Testis (tissue), 3 donors: ENCODE results near the gene MS4A10. TPM values are rescaled to one million over a fixed set of nuclear protein-coding genes. Genes with fewer than 3 reads are reported as not detected.

Experiments used
- DNase-seq: peaks from one replicate; pipeline ENCODE4 v3.0.0-alpha.2; 2019
- H3K27ac ChIP-seq, 2 donors: fragments of 200-600 bp; sonication (generic); one replicate each; pipeline ENCODE4 v1.5.1; 2019
- H3K27me3 ChIP-seq: fragments of 200-600 bp; sonication (generic); one replicate; pipeline ENCODE4 v1.5.1; 2019
- H3K36me3 ChIP-seq: fragments of 200-600 bp; sonication (generic); one replicate; pipeline ENCODE4 v1.5.1; 2017; ENCODE audit warnings: low read depth; ENCODE audit errors: missing control alignments
- H3K4me1 ChIP-seq: fragments of 200-600 bp; sonication (generic); one replicate; pipeline ENCODE4 v1.5.1; 2019
- H3K4me3 ChIP-seq, 2 donors: fragments of 200-600 bp; sonication (generic); one replicate each; pipeline ENCODE4 v1.5.1; 2017 to 2019
- H3K9me3 ChIP-seq: fragments of 200-600 bp; sonication (generic); one replicate; pipeline ENCODE4 v1.5.1; 2017
- POLR2A ChIP-seq: fragments of 450-650 bp; IDR thresholded peaks from one replicate; pipeline ENCODE4 v1.6.1; 2017; ENCODE audit warnings: antibody characterized with exemption, mild to moderate bottlenecking, moderate library complexity
- WGBS, 2 donors: methylation state at CpG; one replicate each; pipeline ENCODE4 v1.1.5; 2018; 5-methylcytosine and 5-hydroxymethylcytosine counted together
- intact Hi-C: fragments of 100-400 bp; cut with DNase I; formaldehyde crosslinking; loops from one replicate; pipeline ENCODE4 v1.15.1; 2023; ENCODE audit warnings: low total_unique reads
- polyA plus RNA-seq: library from polyadenylated mRNA; stranded (reverse); fragments of 350-450 nt; fragmentation: Illumina TruSeq; extraction: RNeasy Lipid Tissue Mini Kit (QIAGEN cat#74804); gene quantifications from one replicate; pipeline ENCODE4 v1.2.3, GENCODE V29; 2014; ENCODE audit warnings: low read depth, low replicate concordance; ENCODE audit not compliant: insufficient read depth
- total RNA-seq, 2 donors: library from RNA; depleted of rRNA; stranded (reverse); fragments of >200 nt; gene quantifications; one replicate each; pipeline ENCODE4 v1.2.3, GENCODE V29; 2016
- TF ChIP-seq, protein P1 (sequence below), 3 experiments: fragments of 450-650 bp in 2 of 3; fragments of 200-600 bp in 1 of 3; sonication (generic) in 1 of 3; IDR thresholded peaks; one replicate each; pipeline ENCODE4 v1.5.1; 2016 to 2019; ENCODE audit warnings: antibody characterized with exemption in 3 of 3, mild to moderate bottlenecking in 2 of 3, moderate library complexity in 1 of 3

MS4A10 gene
- total and polyA plus RNA-seq, 3 donors from 2014 or later, result 0.25 TPM; not detected in 2

DNA sequence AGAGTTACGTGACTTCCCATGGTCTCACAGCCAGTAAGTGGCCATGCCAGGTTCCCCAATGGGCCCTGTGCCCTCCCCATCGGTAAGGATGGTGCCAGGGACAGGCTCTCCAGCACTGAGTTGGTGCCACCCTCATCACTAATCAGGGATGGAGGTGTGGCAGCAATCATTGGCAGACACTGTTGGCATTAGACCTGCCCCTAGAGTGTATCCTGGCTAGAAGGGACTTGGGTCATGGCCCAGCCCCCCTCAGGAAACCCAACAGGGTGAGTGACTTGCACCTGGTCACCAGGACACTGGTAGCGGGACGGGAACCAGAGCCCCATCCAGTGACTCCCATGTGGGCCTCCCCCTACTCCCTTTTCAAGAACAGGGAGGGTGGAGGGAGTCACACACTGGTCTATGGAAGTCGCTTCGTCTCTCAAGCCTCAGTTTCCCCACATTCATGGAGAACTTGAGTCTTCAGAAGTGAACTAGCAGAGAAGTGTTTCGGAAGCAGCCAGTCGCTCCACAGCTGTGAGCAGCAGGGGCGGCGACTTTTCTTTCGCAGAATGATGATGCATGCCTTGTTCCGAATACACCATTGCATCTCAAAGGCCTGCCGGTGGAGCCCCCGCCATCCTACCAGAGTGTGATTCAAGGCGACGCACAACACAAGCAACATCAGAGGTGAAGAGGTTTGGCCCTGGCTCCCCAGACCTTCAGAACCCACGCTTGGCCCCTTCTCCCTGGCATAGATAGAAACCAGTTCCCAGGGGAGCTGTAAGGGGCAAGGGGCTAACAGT lies 12.9 kb downstream of the MS4A10 start:
- intact Hi-C loops, result no loop called here
- no peak for DNase-seq
- WGBS, 2 donors, result 84 to 89% methylated on average over 14 to 17 of the region's 17 CpGs

DNA sequence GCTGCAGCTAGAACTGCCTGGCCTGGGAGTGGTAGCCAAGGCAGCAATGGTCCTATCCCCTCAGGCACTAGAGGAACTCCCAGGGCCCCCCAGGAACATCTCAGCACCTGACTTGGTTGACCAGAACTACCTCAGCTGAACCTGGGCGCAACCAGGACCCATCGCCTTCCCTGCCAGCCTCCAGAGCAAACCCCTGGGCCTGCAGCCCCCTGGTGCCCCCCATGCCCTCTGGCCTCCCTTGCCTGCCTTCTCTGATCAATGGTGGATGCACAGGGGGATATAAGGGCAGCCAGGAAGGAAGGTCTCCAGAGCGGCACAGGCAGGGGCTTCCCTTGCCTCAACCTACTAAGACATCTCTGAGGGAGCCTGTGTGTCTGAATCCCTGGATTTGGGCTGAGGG lies 13.5 kb downstream of the MS4A10 start:
- no peak overlapping the region for H3K27ac ChIP-seq
- H3K9me3 ChIP-seq, result no peaks in the 10 kb centered on the region
- 83 to 98% methylated on average over 3 of the region's 3 CpGs for WGBS, 2 donors
- H3K27me3 ChIP-seq, result no peaks in the 10 kb centered on the region
- H3K4me1 ChIP-seq, result no peaks in the 10 kb centered on the region
- no peak for DNase-seq
- H3K4me3 ChIP-seq, result no peak overlapping the region
- TF ChIP-seq, protein P1, sequence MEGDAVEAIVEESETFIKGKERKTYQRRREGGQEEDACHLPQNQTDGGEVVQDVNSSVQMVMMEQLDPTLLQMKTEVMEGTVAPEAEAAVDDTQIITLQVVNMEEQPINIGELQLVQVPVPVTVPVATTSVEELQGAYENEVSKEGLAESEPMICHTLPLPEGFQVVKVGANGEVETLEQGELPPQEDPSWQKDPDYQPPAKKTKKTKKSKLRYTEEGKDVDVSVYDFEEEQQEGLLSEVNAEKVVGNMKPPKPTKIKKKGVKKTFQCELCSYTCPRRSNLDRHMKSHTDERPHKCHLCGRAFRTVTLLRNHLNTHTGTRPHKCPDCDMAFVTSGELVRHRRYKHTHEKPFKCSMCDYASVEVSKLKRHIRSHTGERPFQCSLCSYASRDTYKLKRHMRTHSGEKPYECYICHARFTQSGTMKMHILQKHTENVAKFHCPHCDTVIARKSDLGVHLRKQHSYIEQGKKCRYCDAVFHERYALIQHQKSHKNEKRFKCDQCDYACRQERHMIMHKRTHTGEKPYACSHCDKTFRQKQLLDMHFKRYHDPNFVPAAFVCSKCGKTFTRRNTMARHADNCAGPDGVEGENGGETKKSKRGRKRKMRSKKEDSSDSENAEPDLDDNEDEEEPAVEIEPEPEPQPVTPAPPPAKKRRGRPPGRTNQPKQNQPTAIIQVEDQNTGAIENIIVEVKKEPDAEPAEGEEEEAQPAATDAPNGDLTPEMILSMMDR (IDR thresholded peaks at IDR 0.05), result no peak
- TF ChIP-seq POLR2A, result no peak
- intact Hi-C loops, result no loop called here
- H3K36me3 ChIP-seq, result no peaks in the 10 kb centered on the region

More for the DNA sequence above, 12.9 kb downstream of the MS4A10 start:
- no peaks in the 10 kb centered on the region for H3K9me3 ChIP-seq
- no peak overlapping the region for H3K27ac ChIP-seq
- no peaks in the 10 kb centered on the region for H3K36me3 ChIP-seq
- no peaks in the 10 kb centered on the region for H3K27me3 ChIP-seq
- H3K4me1 ChIP-seq, result no peaks in the 10 kb centered on the region
- H3K4me3 ChIP-seq, result no peak overlapping the region
- TF ChIP-seq POLR2A, result no peak
- TF ChIP-seq, protein P1 (IDR thresholded peaks at IDR 0.05), result no peak

DNA sequence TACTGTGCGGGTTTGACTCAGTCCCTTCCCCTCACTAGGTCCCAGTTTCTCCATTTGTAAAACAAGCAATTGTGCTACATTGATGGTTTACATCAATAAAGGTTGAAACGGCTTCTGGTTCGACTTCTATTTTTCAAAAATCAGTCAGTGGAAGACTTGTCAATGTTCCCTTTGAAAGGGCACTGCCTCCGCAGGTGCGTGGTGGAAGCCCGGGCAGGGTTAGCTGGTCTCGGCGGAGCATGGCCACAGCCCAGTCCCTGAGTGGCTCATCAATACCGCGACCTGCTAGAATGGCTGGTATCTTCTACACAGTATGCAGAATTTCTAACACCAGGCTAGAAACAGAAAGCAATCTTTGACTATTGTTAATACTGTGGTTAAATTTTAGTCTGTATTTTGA lies 16.1 kb downstream of the MS4A10 start:
- Histone ChIP-seq H3K4me3 (no peak overlapping the region), H3K36me3 (no peaks in the 10 kb centered on the region), H3K4me1 (no peaks in the 10 kb centered on the region), H3K27me3 (no peaks in the 10 kb centered on the region), H3K27ac (no peak overlapping the region), H3K9me3 (no peaks in the 10 kb centered on the region)
- WGBS, 2 donors, result 88 to 97% methylated on average over 10 of the region's 10 CpGs
- intact Hi-C loops, result no loop called here
- no peak for TF ChIP-seq POLR2A
- TF ChIP-seq, protein P1 (IDR thresholded peaks at IDR 0.05), result no peak
- DNase-seq, result no peak

DNA sequence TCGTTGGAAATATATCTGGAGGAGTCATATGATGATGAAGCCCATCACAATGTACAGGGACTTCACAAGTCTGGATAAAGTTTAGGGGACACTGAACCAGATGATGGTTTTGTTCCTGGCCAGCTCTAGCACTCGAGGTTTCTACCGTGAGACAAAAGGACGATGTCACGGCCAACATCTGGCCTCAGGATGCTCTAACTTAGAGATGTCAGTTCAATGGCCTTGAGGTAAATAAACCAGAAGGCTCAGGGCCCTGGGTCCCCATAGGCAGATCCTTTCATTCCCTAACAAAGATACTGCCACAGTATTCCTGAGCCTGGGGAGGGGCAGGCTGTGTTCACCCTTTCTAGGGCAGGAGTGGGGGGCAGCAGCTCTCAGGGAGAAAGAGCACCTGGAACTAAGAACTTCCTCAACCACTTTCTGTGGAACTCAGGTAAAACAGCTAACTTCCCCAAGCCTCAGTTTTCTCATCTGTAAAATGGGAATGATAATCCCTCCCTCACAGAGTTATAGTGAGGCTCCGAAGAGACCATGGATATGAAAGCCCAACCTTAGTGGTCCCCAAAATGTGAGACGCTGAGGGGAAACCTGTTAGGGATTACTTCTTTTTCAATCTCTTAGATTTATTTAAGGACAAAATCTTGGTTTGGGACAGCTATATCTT lies 18.3 kb downstream of the MS4A10 start:
- H3K27me3 ChIP-seq, result no peaks in the 10 kb centered on the region
- no peak for TF ChIP-seq POLR2A
- TF ChIP-seq, protein P1 (IDR thresholded peaks at IDR 0.05), result no peak
- no peaks in the 10 kb centered on the region for H3K36me3 ChIP-seq
- H3K9me3 ChIP-seq, result no peaks in the 10 kb centered on the region
- no peak for DNase-seq
- no peak overlapping the region for H3K4me3 ChIP-seq
- H3K4me1 ChIP-seq, result no peaks in the 10 kb centered on the region
- intact Hi-C loops, result no loop called here
- H3K27ac ChIP-seq, result no peak overlapping the region
- WGBS, 2 donors, result 61 to 79% methylated on average over 7 of the region's 7 CpGs
